Progenitor cell of endocrine pancreas (in vitro differentiated cells): Measurements from ENCODE around the gene USP49. TPM values are rescaled to one million over a fixed set of nuclear protein-coding genes. Genes with fewer than 3 reads are reported as not detected.

Source experiments
- DNase-seq: peaks from one replicate; pipeline ENCODE4 v3.0.0; 2021; ENCODE audit warnings: low spot score; ENCODE audit not compliant: unreplicated experiment
- H3K27ac Mint-ChIP-seq: 2 replicates; pipeline ENCODE4 v1.8.0; 2021; ENCODE audit warnings: mild to moderate bottlenecking, moderate library complexity, mixed read lengths
- H3K27me3 Mint-ChIP-seq: 2 replicates; pipeline ENCODE4 v1.8.0; 2021; ENCODE audit warnings: mixed read lengths
- H3K36me3 Mint-ChIP-seq: 2 replicates; pipeline ENCODE4 v1.8.0; 2022; ENCODE audit warnings: mixed read lengths; ENCODE audit not compliant: insufficient read depth
- H3K4me1 Mint-ChIP-seq: 2 replicates; pipeline ENCODE4 v1.8.0; 2021; ENCODE audit warnings: low read depth, mixed read lengths
- H3K4me3 Mint-ChIP-seq: 2 replicates; pipeline ENCODE4 v1.8.0; 2021; ENCODE audit warnings: low read depth, mild to moderate bottlenecking, moderate library complexity, mixed read lengths
- H3K9me3 Mint-ChIP-seq: 2 replicates; pipeline ENCODE4 v1.8.0; 2021; ENCODE audit warnings: low read depth, mixed read lengths
- CTCF ChIP-seq: fragments of 200-600 bp; sonication (generic); IDR thresholded peaks from one replicate; pipeline ENCODE4 v1.5.0; 2021; ENCODE audit warnings: antibody characterized with exemption, mild to moderate bottlenecking; ENCODE audit not compliant: unreplicated experiment
- total RNA-seq: library from RNA; stranded (reverse); gene quantifications from 2 replicates; pipeline ENCODE4 v1.2.1, GENCODE V29; 2021

The USP49 gene
- total RNA-seq, 1 donor from 2014 or later = 19.4 TPM

- Mint-ChIP-seq H3K4me1 (peaks cover 13% of the 10 kb centered on the region), H3K27me3 (no peaks in the 10 kb centered on the region), H3K9me3 (no peaks in the 10 kb centered on the region), H3K36me3 (no peaks in the 10 kb centered on the region), H3K27ac (peak overlapping the region; percentile 96), H3K4me3 (no peak overlapping the region)
- peak; percentile 10 for DNase-seq
- no peak for TF ChIP-seq CTCF
Measured at GRCh38 chr6:41894366-41895299, 542 bp downstream of the USP49 start.

DNA sequence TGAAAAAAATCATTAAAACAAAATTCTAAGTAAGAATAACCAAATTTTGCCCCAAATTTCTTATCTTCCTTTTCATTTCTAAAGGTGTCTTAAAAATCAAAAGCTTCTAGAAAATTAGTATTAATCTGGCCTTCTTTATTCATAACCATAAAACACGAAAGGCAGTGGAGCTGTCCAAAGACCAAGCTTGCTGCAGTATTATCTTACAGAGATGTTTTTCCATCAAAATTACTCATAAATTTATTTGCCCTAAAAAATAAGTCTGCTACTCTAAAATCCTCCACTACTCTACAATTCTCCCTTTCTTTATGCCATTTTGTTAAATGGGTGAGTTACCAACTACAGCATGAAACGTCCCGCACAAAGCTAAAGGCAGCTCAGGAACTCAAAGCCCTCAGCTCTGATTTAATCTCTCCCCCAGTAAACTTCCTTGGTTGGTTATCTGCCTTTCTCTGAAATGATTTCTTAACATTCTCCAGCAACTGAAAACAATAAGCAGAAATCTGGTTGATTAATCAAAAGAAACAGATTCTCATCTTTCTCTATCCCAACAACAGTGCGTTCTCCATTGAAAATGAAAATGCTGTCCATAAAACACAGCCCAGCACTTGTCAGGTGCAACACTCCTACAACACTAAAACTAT is 2.1 kb downstream of the USP49 start:
- Mint-ChIP-seq H3K27ac (no peak overlapping the region), H3K4me1 (peaks cover 13% of the 10 kb centered on the region), H3K36me3 (no peaks in the 10 kb centered on the region), H3K9me3 (no peaks in the 10 kb centered on the region), H3K27me3 (no peaks in the 10 kb centered on the region), H3K4me3 (no peak overlapping the region)
- no peak for DNase-seq
- TF ChIP-seq CTCF = no peak

GRCh38 chr6:41887331-41887751 is 7.8 kb downstream of the USP49 start:
- H3K36me3 Mint-ChIP-seq = no peaks in the 10 kb centered on the region
- H3K9me3 Mint-ChIP-seq = no peaks in the 10 kb centered on the region
- H3K27me3 Mint-ChIP-seq = no peaks in the 10 kb centered on the region
- H3K27ac Mint-ChIP-seq = no peak overlapping the region
- no peak overlapping the region for H3K4me3 Mint-ChIP-seq
- TF ChIP-seq CTCF = no peak
- H3K4me1 Mint-ChIP-seq = peaks cover 2% of the 10 kb centered on the region
- no peak for DNase-seq

DNA sequence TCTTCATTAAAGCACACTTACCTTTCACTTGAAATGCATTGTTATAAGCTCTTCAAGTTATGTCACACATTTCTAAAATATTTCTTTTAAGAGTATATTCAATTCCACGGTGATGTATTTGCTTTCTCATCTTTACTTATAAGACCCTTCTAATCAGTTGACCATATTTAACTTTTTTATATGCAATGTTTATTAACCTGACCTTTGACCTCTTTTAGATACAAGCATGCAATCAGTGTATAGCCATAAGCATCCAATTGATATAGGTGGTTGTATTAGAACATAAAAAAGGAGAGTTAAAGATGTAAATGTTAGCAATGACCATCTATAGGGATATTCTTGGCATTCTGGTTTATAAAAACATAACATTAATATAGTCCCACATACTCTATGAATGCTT is 9.2 kb downstream of the USP49 start:
- no peak for DNase-seq
- Mint-ChIP-seq H3K4me3 (no peak overlapping the region), H3K9me3 (no peaks in the 10 kb centered on the region), H3K36me3 (no peaks in the 10 kb centered on the region), H3K4me1 (no peaks in the 10 kb centered on the region), H3K27me3 (no peaks in the 10 kb centered on the region), H3K27ac (no peak overlapping the region)
- TF ChIP-seq CTCF = no peak

DNA sequence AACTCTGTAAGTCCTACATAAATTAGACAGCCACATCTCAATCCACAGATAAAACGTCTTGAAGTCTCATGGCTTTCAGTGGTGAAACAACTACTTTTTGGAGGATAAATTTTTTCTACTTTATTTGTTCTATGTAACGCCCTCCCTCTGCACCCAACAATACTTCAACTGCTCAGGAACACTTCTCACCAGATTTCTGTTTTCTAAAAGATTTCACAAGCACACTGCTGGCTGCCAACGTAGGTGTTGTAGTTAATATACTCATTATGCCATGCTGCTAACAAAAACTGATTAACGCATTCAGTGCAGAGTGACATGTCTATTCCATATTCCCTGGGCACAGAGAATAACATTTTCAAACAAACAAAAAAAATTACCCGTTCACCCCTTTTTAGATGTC is 10.2 kb downstream of the USP49 start:
- DNase-seq = no peak
- TF ChIP-seq CTCF = no peak
- Mint-ChIP-seq H3K36me3 (no peaks in the 10 kb centered on the region), H3K4me3 (no peak overlapping the region), H3K9me3 (no peaks in the 10 kb centered on the region), H3K4me1 (no peaks in the 10 kb centered on the region), H3K27ac (no peak overlapping the region), H3K27me3 (no peaks in the 10 kb centered on the region)
